SK-N-SH (cell line): ENCODE results near the gene GALT. TPM values are rescaled to one million over a fixed set of nuclear protein-coding genes. Genes with fewer than 3 reads are reported as not detected.

Source experiments
- CTCF ChIA-PET: fragments of 300-600, 350-600 bp; formaldehyde crosslinking; extraction: SDS; loops from one replicate; lab custom pipeline; 2021; lab: Yijun Ruan, JAX
- POLR2A ChIA-PET: fragments of 350-600 bp; sonication (Branson Sonifier 250); formaldehyde crosslinking; extraction: SDS; loops from one replicate; lab custom pipeline; 2020; ENCODE audit warnings: antibody characterized with exemption, inconsistent platforms; lab: Yijun Ruan, JAX
- DNase-seq: peaks from one replicate; pipeline ENCODE4 v3.0.0; 2012
- H2AFZ ChIP-seq: fragments of 200-600 bp; sonication (generic); 2 replicates; pipeline ENCODE4 v1.8.1; 2016; ENCODE audit warnings: antibody characterized with exemption, mild to moderate bottlenecking, low read depth
- H3F3A ChIP-seq: fragments of 200-600 bp; sonication (generic); replicated peaks from 2 replicates; pipeline ENCODE3; 2016; ENCODE audit warnings: antibody characterized with exemption, mild to moderate bottlenecking; ENCODE audit not compliant: insufficient read depth
- H3K27ac ChIP-seq, 2 experiments: fragments of 200-500 bp in 1 of 2; fragments of 200-600 bp in 1 of 2; sonication (Bioruptor generic) in 1 of 2; sonication (generic), shearing (Covaris generic) in 1 of 2; 2 replicates each; pipeline versions ENCODE4 v1.5.1 to v1.6.1; 2014 to 2016; ENCODE audit warnings: low read depth in 2 of 2, inconsistent platforms in 1 of 2, low read length in 1 of 2, mild to moderate bottlenecking in 1 of 2, mixed read lengths in 1 of 2
- H3K27me3 ChIP-seq: fragments of 200-600 bp; sonication (generic), shearing (Covaris generic); 2 replicates; pipeline ENCODE4 v1.6.1; 2016; ENCODE audit warnings: mixed run types; ENCODE audit not compliant: insufficient read depth
- H3K36me3 ChIP-seq, 2 experiments: fragments of 200-500 bp in 1 of 2; fragments of 200-600 bp in 1 of 2; sonication (Bioruptor generic) in 1 of 2; sonication (generic) in 1 of 2; replicated peaks in 1 of 2; 2 replicates each; pipeline versions ENCODE3 to v1.5.1; 2014 to 2016; ENCODE audit warnings: low read length in 1 of 2, mild to moderate bottlenecking in 1 of 2; ENCODE audit not compliant: insufficient read depth in 2 of 2, control insufficient read depth in 1 of 2
- H3K4me1 ChIP-seq, 2 experiments: fragments of 200-500 bp in 1 of 2; fragments of 200-600 bp in 1 of 2; sonication (Bioruptor generic) in 1 of 2; sonication (generic), shearing (Covaris generic) in 1 of 2; 2 replicates each; pipeline versions ENCODE4 v1.5.1 to v1.6.1; 2014 to 2016; ENCODE audit warnings: low read depth in 1 of 2, low read length in 1 of 2, mixed run types in 1 of 2; ENCODE audit not compliant: insufficient read depth in 2 of 2, control insufficient read depth in 1 of 2
- H3K4me2 ChIP-seq: fragments of 200-600 bp; sonication (generic), shearing (Covaris generic); 2 replicates; pipeline ENCODE4 v1.6.1; 2017; ENCODE audit warnings: mixed run types
- H3K4me3 ChIP-seq, 2 experiments: fragments of 200-500 bp in 1 of 2; fragments of 200-600 bp in 1 of 2; sonication (Bioruptor generic) in 1 of 2; sonication (generic), shearing (Covaris generic) in 1 of 2; 2 replicates each; pipeline versions ENCODE4 v1.5.1 to v1.8.1; 2014 to 2016; ENCODE audit warnings: low read depth in 2 of 2, inconsistent platforms in 1 of 2, low read length in 1 of 2, mild to moderate bottlenecking in 1 of 2, mixed read lengths in 1 of 2, moderate library complexity in 1 of 2
- H3K79me2 ChIP-seq: fragments of 200-600 bp; sonication (generic); 2 replicates; pipeline ENCODE4 v1.8.1; 2017; ENCODE audit warnings: mild to moderate bottlenecking; ENCODE audit not compliant: insufficient read depth
- H3K9ac ChIP-seq: fragments of 200-600 bp; sonication (generic); 2 replicates; pipeline ENCODE4 v1.6.1; 2017; ENCODE audit warnings: mixed run types
- H3K9me2 ChIP-seq: fragments of 200-600 bp; sonication (generic); 2 replicates; pipeline ENCODE4 v1.6.1; 2017; ENCODE audit warnings: mixed run types
- H3K9me3 ChIP-seq: fragments of 200-600 bp; sonication (generic); 2 replicates; pipeline ENCODE4 v1.6.1; 2017; ENCODE audit warnings: mixed run types, mild to moderate bottlenecking, moderate library complexity
- H4K20me1 ChIP-seq: fragments of 200-600 bp; sonication (generic); 2 replicates; pipeline ENCODE4 v1.6.1; 2017; ENCODE audit warnings: mild to moderate bottlenecking, mixed run types; ENCODE audit not compliant: insufficient read depth
- CHD2 ChIP-seq: fragments of 150-350 bp; IDR thresholded peaks from 2 replicates; pipeline ENCODE4 v1.6.1; 2018; ENCODE audit warnings: low read length; ENCODE audit not compliant: partially characterized antibody
- ELF1 ChIP-seq: IDR thresholded peaks from 2 replicates; pipeline ENCODE4 v1.4.0; 2012
- EZH2phosphoT487 ChIP-seq: fragments of 200-600 bp; sonication (generic); IDR thresholded peaks from 2 replicates; pipeline ENCODE4 v1.6.1; 2017; ENCODE audit warnings: low read depth, mixed run types, mild to moderate bottlenecking, antibody characterized with exemption, moderate library complexity, borderline replicate concordance
- FOXJ3 ChIP-seq: sonication (generic); formaldehyde crosslinking; IDR thresholded peaks from 2 replicates; pipeline ENCODE4 v1.5.1; 2020; ENCODE audit warnings: mild to moderate bottlenecking, missing genetic modification reagents
- GATA2 ChIP-seq: sonication (generic); formaldehyde crosslinking; IDR thresholded peaks from 2 replicates; pipeline ENCODE4 v1.5.0; 2020; ENCODE audit warnings: mild to moderate bottlenecking, missing genetic modification reagents
- IRF3 ChIP-seq: fragments of 150-350 bp; IDR thresholded peaks from 2 replicates; pipeline ENCODE4 v1.6.1; 2016; ENCODE audit warnings: mild to moderate bottlenecking, low read depth, low read length
- MAX ChIP-seq: IDR thresholded peaks from 2 replicates; pipeline ENCODE4 v1.4.0; 2012; ENCODE audit warnings: low read depth
- MXI1 ChIP-seq: IDR thresholded peaks from 2 replicates; pipeline ENCODE4 v1.6.1; 2012; ENCODE audit warnings: mild to moderate bottlenecking, low read depth, low read length, improper control_type of control experiment
- NFIC ChIP-seq: IDR thresholded peaks from 2 replicates; pipeline ENCODE4 v1.4.0; 2012; ENCODE audit warnings: borderline replicate concordance
- NRF1 ChIP-seq: IDR thresholded peaks from 2 replicates; pipeline ENCODE4 v1.6.1; 2012; ENCODE audit warnings: low read depth, mild to moderate bottlenecking, low read length
- RAD21 ChIP-seq: IDR thresholded peaks from 2 replicates; pipeline ENCODE4 v1.6.1; 2012; ENCODE audit warnings: mild to moderate bottlenecking, low read length
- RCOR1 ChIP-seq: fragments of 150-350 bp; IDR thresholded peaks from 2 replicates; pipeline ENCODE4 v1.6.1; 2017; ENCODE audit warnings: antibody characterized with exemption, low read length
- RFX5 ChIP-seq: IDR thresholded peaks from 2 replicates; pipeline ENCODE4 v1.6.1; 2012; ENCODE audit warnings: mild to moderate bottlenecking, improper control_type of control experiment, low read length
- SIN3A ChIP-seq: IDR thresholded peaks from 2 replicates; pipeline ENCODE4 v1.6.1; 2012; ENCODE audit warnings: low read depth, mild to moderate bottlenecking, low read length, moderate library complexity, borderline replicate concordance
- TAF1 ChIP-seq: IDR thresholded peaks from 2 replicates; pipeline ENCODE4 v1.6.1; 2012; ENCODE audit warnings: low read depth, mild to moderate bottlenecking, low read length, moderate library complexity, borderline replicate concordance
- TCF12 ChIP-seq: IDR thresholded peaks from 2 replicates; pipeline ENCODE4 v1.4.0; 2012
- USF2 ChIP-seq: fragments of 150-350 bp; IDR thresholded peaks from 2 replicates; pipeline ENCODE4 v1.6.1; 2017; ENCODE audit warnings: antibody characterized with exemption, low read length, low read depth, borderline replicate concordance
- YY1 ChIP-seq: IDR thresholded peaks from 2 replicates; pipeline ENCODE4 v1.4.0; 2012; ENCODE audit warnings: low read depth, mild to moderate bottlenecking
- polyA plus RNA-seq, 3 experiments: library from polyadenylated mRNA; depleted of rRNA; stranded (reverse); fragments of >200 nt; gene quantifications; 2 replicates each; pipeline ENCODE4 v1.2.3, GENCODE V29; 2012

The GALT gene
- polyA plus RNA-seq, 1 of the 3 experiments (the other 2 are of a cell fraction), result 45.9 TPM

- Histone ChIP-seq H3K4me2 (no peak overlapping the region), H3K27me3 (no peaks in the 10 kb centered on the region)
- CTCF ChIA-PET, result interaction anchor here (0.7 to 14.1 kb wide), 6 partner anchors 7 to 58 kb away, joined by 3 to 152 read pairs (median 18); partner anchors contain the start of genes CCL27, RPP25L and SIGMAR1
- TF ChIP-seq TAF1 (no peak), FOXJ3 (no peak), MXI1 (no peak), EZH2phosphoT487 (no peak), MAX (no peak), SIN3A (no peak), TCF12 (no peak), NRF1 (no peak), USF2 (no peak), NFIC (no peak), RAD21 (no peak), YY1 (no peak), RFX5 (no peak), CHD2 (no peak), IRF3 (no peak), RCOR1 (no peak), ELF1 (no peak), GATA2 (no peak)
- TF ChIP-seq, all 33 proteins: peak for 0
- Histone ChIP-seq H3K79me2 (peaks cover 14% of the 10 kb centered on the region; the same call in 1 of the 2 replicates), H3K9me3 (no peaks in the 10 kb centered on the region), H3K36me3 (peaks cover 11 to 19% of the 10 kb centered on the region in 2 experiments), H3K4me1 (peaks cover 3 to 32% of the 10 kb centered on the region in 2 experiments; a peak in 2 of 4 replicates), H3K27ac (no peak overlapping the region), H3K4me3 (no peak overlapping the region), H3K9ac (no peak overlapping the region), H4K20me1 (no peaks in the 10 kb centered on the region), H2AFZ (no peak overlapping the region), H3K9me2 (no peaks in the 10 kb centered on the region), H3F3A (peaks cover 9% of the 10 kb centered on the region)
- POLR2A ChIA-PET, result interaction anchor here (0.6 kb wide), 1 partner anchor 31 kb away, joined by 4 read pairs; no protein-coding TSS in a partner anchor
- DNase-seq, result no peak
These were observed 1.6 kb upstream of the GALT start for GRCh38 chr9:34644766-34645314.
